HEK293 (cell line): ENCODE measurements around the gene LRRC23.

ENCODE experiments used
- CTCF ChIA-PET: fragments of 350-600 bp; formaldehyde crosslinking; extraction: SDS; loops from one replicate; lab custom pipeline; 2021; ENCODE audit warnings: antibody characterized with exemption; lab: Yijun Ruan, JAX
- POLR2A ChIA-PET: fragments of 300-600 bp; formaldehyde crosslinking; extraction: SDS; loops from one replicate; lab custom pipeline; 2020; ENCODE audit warnings: antibody characterized with exemption, inconsistent platforms; lab: Yijun Ruan, JAX
- H3K27ac ChIP-seq: fragments of 200-500 bp; sonication (Bioruptor generic); 2 replicates; pipeline ENCODE4 v1.5.1; 2014; ENCODE audit warnings: low read depth, low read length, control low read depth, inconsistent platforms; ENCODE audit errors: extremely low read depth
- H3K36me3 ChIP-seq, 2 experiments: fragments of 200-500 bp in 1 of 2; sonication (Bioruptor generic) in 1 of 2; 1 replicate in 1 of 2; 2 replicates in 1 of 2; pipeline ENCODE4 v1.5.1; 2014 to 2017; ENCODE audit warnings: inconsistent platforms in 2 of 2, low read length in 2 of 2; ENCODE audit not compliant: control insufficient read depth in 2 of 2, insufficient read depth in 1 of 2
- H3K4me1 ChIP-seq: fragments of 200-500 bp; sonication (Bioruptor generic); 2 replicates; pipeline ENCODE4 v1.5.1; 2014; ENCODE audit warnings: mild to moderate bottlenecking, low read length, inconsistent platforms; ENCODE audit not compliant: control insufficient read depth, insufficient read depth
- H3K4me3 ChIP-seq: 2 replicates; pipeline ENCODE4 v1.5.1; 2011; ENCODE audit warnings: low read depth, mild to moderate bottlenecking, control low read depth, low read length, moderate library complexity
- H3K9me3 ChIP-seq: fragments of 200-500 bp; sonication (Bioruptor generic); 2 replicates; pipeline ENCODE4 v1.5.1; 2014; ENCODE audit warnings: low read depth, low read length, inconsistent platforms; ENCODE audit not compliant: control insufficient read depth, insufficient read depth
- ELK4 ChIP-seq: IDR thresholded peaks from 2 replicates; pipeline ENCODE4 v1.6.1; 2011; ENCODE audit warnings: mild to moderate bottlenecking, low read depth, low read length, borderline replicate concordance
- GFI1B ChIP-seq: fragments of 450-650 bp; formaldehyde crosslinking; IDR thresholded peaks from 2 replicates; pipeline ENCODE4 v1.5.1; 2016; ENCODE audit warnings: missing biosample characterization, missing genetic modification characterization
- KLF7 ChIP-seq: fragments of 450-650 bp; formaldehyde crosslinking; IDR thresholded peaks from 2 replicates; pipeline ENCODE4 v1.5.1; 2016; ENCODE audit warnings: missing biosample characterization, missing genetic modification characterization, borderline replicate concordance
- MYNN ChIP-seq: fragments of 450-650 bp; formaldehyde crosslinking; IDR thresholded peaks from 2 replicates; pipeline ENCODE4 v1.5.1; 2016; ENCODE audit warnings: missing biosample characterization, missing genetic modification characterization, borderline replicate concordance
- PRDM4 ChIP-seq: fragments of 450-650 bp; formaldehyde crosslinking; IDR thresholded peaks from 2 replicates; pipeline ENCODE4 v1.5.1; 2017; ENCODE audit warnings: missing biosample characterization, missing genetic modification characterization
- SP3 ChIP-seq: fragments of 450-650 bp; formaldehyde crosslinking; IDR thresholded peaks from 2 replicates; pipeline ENCODE4 v1.5.1; 2016; ENCODE audit warnings: missing biosample characterization, missing genetic modification characterization
- ZFP3 ChIP-seq: fragments of 450-650 bp; formaldehyde crosslinking; IDR thresholded peaks from 2 replicates; pipeline ENCODE4 v1.5.1; 2016; ENCODE audit warnings: low read depth, missing biosample characterization, missing genetic modification characterization
- ZNF280C ChIP-seq: fragments of 450-650 bp; formaldehyde crosslinking; IDR thresholded peaks from 2 replicates; pipeline ENCODE4 v1.5.1; 2016; ENCODE audit warnings: missing biosample characterization, missing genetic modification characterization
- ZNF350 ChIP-seq: fragments of 450-650 bp; formaldehyde crosslinking; IDR thresholded peaks from 2 replicates; pipeline ENCODE4 v1.5.0; 2017; ENCODE audit warnings: missing biosample characterization, mild to moderate bottlenecking, missing genetic modification characterization
- ZNF366 ChIP-seq: fragments of 450-650 bp; formaldehyde crosslinking; conservative IDR thresholded peaks from 2 replicates; pipeline ENCODE4 v1.5.1; 2016; ENCODE audit warnings: missing biosample characterization, missing genetic modification characterization
- ZNF394 ChIP-seq: fragments of 450-650 bp; formaldehyde crosslinking; IDR thresholded peaks from 2 replicates; pipeline ENCODE4 v1.5.1; 2016; ENCODE audit warnings: missing biosample characterization, missing genetic modification characterization, mild to moderate bottlenecking, moderate library complexity, borderline replicate concordance
- ZNF404 ChIP-seq: fragments of 450-650 bp; formaldehyde crosslinking; IDR thresholded peaks from 2 replicates; pipeline ENCODE4 v1.5.1; 2017; ENCODE audit warnings: missing biosample characterization, missing genetic modification characterization
- ZNF549 ChIP-seq: fragments of 450-650 bp; IDR thresholded peaks from 2 replicates; pipeline ENCODE4 v1.5.1; 2018; ENCODE audit warnings: missing biosample characterization, missing genetic modification characterization, mild to moderate bottlenecking, inconsistent platforms, moderate library complexity
- ZNF558 ChIP-seq: fragments of 450-650 bp; formaldehyde crosslinking; IDR thresholded peaks from 2 replicates; pipeline ENCODE4 v1.5.1; 2016; ENCODE audit warnings: missing biosample characterization, missing genetic modification characterization
- ZNF571 ChIP-seq: fragments of 450-650 bp; formaldehyde crosslinking; IDR thresholded peaks from 2 replicates; pipeline ENCODE4 v1.5.0; 2017; ENCODE audit warnings: missing biosample characterization, missing genetic modification characterization
- ZNF610 ChIP-seq: fragments of 450-650 bp; formaldehyde crosslinking; IDR thresholded peaks from 2 replicates; pipeline ENCODE4 v1.5.1; 2016; ENCODE audit warnings: missing biosample characterization, missing genetic modification characterization, borderline replicate concordance
- ZNF621 ChIP-seq: fragments of 450-650 bp; formaldehyde crosslinking; IDR thresholded peaks from 2 replicates; pipeline ENCODE4 v1.5.1; 2017; ENCODE audit warnings: missing biosample characterization, missing genetic modification characterization
- ZNF629 ChIP-seq: fragments of 450-650 bp; formaldehyde crosslinking; IDR thresholded peaks from 2 replicates; pipeline ENCODE4 v1.5.1; 2017; ENCODE audit warnings: missing biosample characterization, missing genetic modification characterization
- ZNF777 ChIP-seq: fragments of 450-650 bp; formaldehyde crosslinking; IDR thresholded peaks from 2 replicates; pipeline ENCODE4 v1.5.1; 2017; ENCODE audit warnings: missing biosample characterization, missing genetic modification characterization, borderline replicate concordance
- ZNF791 ChIP-seq: fragments of 450-650 bp; formaldehyde crosslinking; IDR thresholded peaks from 2 replicates; pipeline ENCODE4 v1.5.1; 2016; ENCODE audit warnings: missing biosample characterization, missing genetic modification characterization
- ZNF843 ChIP-seq: fragments of 450-650 bp; formaldehyde crosslinking; IDR thresholded peaks from 2 replicates; pipeline ENCODE4 v1.5.1; 2016; ENCODE audit warnings: missing biosample characterization, missing genetic modification characterization
- ZSCAN16 ChIP-seq: fragments of 450-650 bp; formaldehyde crosslinking; IDR thresholded peaks from 2 replicates; pipeline ENCODE4 v1.5.1; 2016; ENCODE audit warnings: missing biosample characterization, missing genetic modification characterization
- ZXDB ChIP-seq: fragments of 450-650 bp; formaldehyde crosslinking; IDR thresholded peaks from 2 replicates; pipeline ENCODE4 v1.5.1; 2016; ENCODE audit warnings: missing biosample characterization, missing genetic modification characterization
- TF ChIP-seq, protein P1 (sequence below): sonication (generic); formaldehyde crosslinking; IDR thresholded peaks from 2 replicates; pipeline ENCODE4 v1.8.1; 2022; ENCODE audit warnings: mild to moderate bottlenecking, moderate library complexity, missing genetic modification reagents

Gene LRRC23

GRCh38 chr12:6872073-6873048 is 32.3 kb upstream of the LRRC23 start (continued):
- TF ChIP-seq ZNF280C (no peak), ZXDB (peak; percentile 76), ZNF549 (tag by site-specific recombination) (no peak), ZNF366 (tag by site-specific recombination) (peak; percentile 38; the same call in 1 of the 2 replicates), ZNF777 (tag by site-specific recombination) (0 out of 2 replicates have a peak, but pooled peaks have one; percentile 39), ZNF350 (tag by site-specific recombination) (no peak), ZNF629 (tag by site-specific recombination) (peak; percentile 43), ZNF843 (tag by site-specific recombination) (peak; percentile 43; the same call in 1 of the 2 replicates), PRDM4 (tag by site-specific recombination) (peak; percentile 29; the same call in 1 of the 2 replicates), ZNF621 (tag by site-specific recombination) (no peak)
- TF ChIP-seq, protein P1, sequence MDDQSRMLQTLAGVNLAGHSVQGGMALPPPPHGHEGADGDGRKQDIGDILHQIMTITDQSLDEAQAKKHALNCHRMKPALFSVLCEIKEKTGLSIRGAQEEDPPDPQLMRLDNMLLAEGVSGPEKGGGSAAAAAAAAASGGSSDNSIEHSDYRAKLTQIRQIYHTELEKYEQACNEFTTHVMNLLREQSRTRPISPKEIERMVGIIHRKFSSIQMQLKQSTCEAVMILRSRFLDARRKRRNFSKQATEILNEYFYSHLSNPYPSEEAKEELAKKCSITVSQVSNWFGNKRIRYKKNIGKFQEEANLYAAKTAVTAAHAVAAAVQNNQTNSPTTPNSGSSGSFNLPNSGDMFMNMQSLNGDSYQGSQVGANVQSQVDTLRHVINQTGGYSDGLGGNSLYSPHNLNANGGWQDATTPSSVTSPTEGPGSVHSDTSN: 0 out of 2 replicates have a peak, but pooled peaks have one; percentile 58

- peaks cover 2% of the 10 kb centered on the region; the same call in 1 of the 2 replicates for H3K4me1 ChIP-seq
- H3K9me3 ChIP-seq: no peaks in the 10 kb centered on the region
- ChIA-PET POLR2A (interaction anchor here (0.5 to 3.7 kb wide), 32 partner anchors 9 to 339 kb away, joined by 3 to 88 read pairs (median 5); partner anchors contain the start of genes ATN1, C12orf57, CDCA3 and COPS7A), CTCF (interaction anchor here (0.5 to 5.3 kb wide), 35 partner anchors 8 to 503 kb away, joined by 3 to 71 read pairs (median 5); partner anchors contain the start of genes ATN1, C12orf57, C1RL and CDCA3)
- H3K27ac ChIP-seq: peak within 1 kb of the TSS; percentile 54; the same call in 1 of the 2 replicates
- H3K36me3 ChIP-seq: peaks cover 4 to 42% of the 10 kb centered on the region in 2 experiments; a peak in 2 of 3 replicates
- H3K4me3 ChIP-seq: peak within 1 kb of the TSS; percentile 67
- TF ChIP-seq SP3: peak; percentile 98
- TF ChIP-seq KLF7 (tag by site-specific recombination): 0 out of 2 replicates have a peak, but pooled peaks have one; percentile 45
- TF ChIP-seq ZNF404: no peak
- TF ChIP-seq ZNF610 (tag by site-specific recombination): 0 out of 2 replicates have a peak, but pooled peaks have one; percentile 18
- no peak for TF ChIP-seq ZNF571 (tag by site-specific recombination)
- no peak for TF ChIP-seq ZSCAN16 (tag by site-specific recombination)
- no peak for TF ChIP-seq ZNF791 (tag by site-specific recombination)
- no peak for TF ChIP-seq ELK4
- TF ChIP-seq ZNF558 (tag by site-specific recombination): no peak
- TF ChIP-seq GFI1B: no peak
- no peak for TF ChIP-seq ZFP3 (tag by site-specific recombination)
- TF ChIP-seq, protein P1: no peak
- TF ChIP-seq ZNF394: peak; percentile 73; the same call in 1 of the 2 replicates
- no peak for TF ChIP-seq MYNN (tag by site-specific recombination)
These were observed 31.3 kb upstream of the LRRC23 start, which contains the start of gene SPSB2 for GRCh38 chr12:6873094-6874014. Gene SPSB2, minus strand, starts transcription at chr12:6873303. Its CDS starts 402 bp downstream, at chr12:6872901.
